C4-2B (cell line): ENCODE measurements around the gene ADAMTSL1.

Experiments used
- CTCF ChIP-seq: fragments of 450-650 bp; conservative IDR thresholded peaks from 2 replicates; pipeline ENCODE4 v1.5.1; 2017; ENCODE audit warnings: mild to moderate bottlenecking
- ZFX ChIP-seq: fragments of 450-650 bp; IDR thresholded peaks from 2 replicates; pipeline ENCODE4 v1.6.1; 2017

- TF ChIP-seq CTCF (no peak), ZFX (no peak)
Observed at GRCh38 chr9:18776836-18777820, 303.2 kb downstream of the ADAMTSL1 start.
